Right lobe of liver (tissue), 4 donors: ENCODE data around the gene IFNW1.

Source experiments
- CTCF ChIP-seq, 4 donors: fragments of 200-600 bp in 3 of 4; fragments of 450-650 bp in 1 of 4; IDR thresholded peaks; one replicate each; pipeline versions ENCODE4 v1.5.1 to v1.8.0; 2016 to 2022; ENCODE audit warnings: antibody characterized with exemption in 4 of 4, mild to moderate bottlenecking in 2 of 4
- POLR2A ChIP-seq: fragments of 450-650 bp; IDR thresholded peaks from one replicate; pipeline ENCODE4 v1.6.1; 2017; ENCODE audit warnings: antibody characterized with exemption, mild to moderate bottlenecking
- donor health status: DM: no; HTN: no; CAD: no.
- donor health status: DM: no; HTN: no; CAD: no.
- donor health status: DM: no; HTN: yes; CAD: no.

- TF ChIP-seq CTCF (IDR thresholded peaks at IDR 0.05) (no peak), POLR2A (no peak)
Measured at GRCh38 chr9:21171351-21171750, 29.7 kb upstream of the IFNW1 start.
